ENCODE results near the gene DENND2A. TPM values are rescaled to one million over a fixed set of nuclear protein-coding genes. Genes with fewer than 3 reads are reported as not detected.

DENND2A gene
- total and polyA plus RNA-seq, 10 of the 15 experiments (the other 5 are each of a cell fraction or from before 2014, with no cell fraction given): 0.01 TPM; not detected in 9

- H2AFZ ChIP-seq (ENCODE audit: control insufficient read depth, low read depth, low read length): no peak overlapping the region
- no TSS peak for BruUV-seq (replicated peaks)
- 38% methylated on average over 7 of the region's 7 CpGs for WGBS (ENCODE audit: insufficient coverage, insufficient replicate concordance, low lambda C conversion rate, missing lambda C conversion rate)
- no peaks in the 10 kb centered on the region for H3K36me3 ChIP-seq (ENCODE audit: control insufficient read depth in 2 of 2, insufficient read depth in 2 of 2, low read length in 1 of 2)
- ATAC-seq: no peak
- intact Hi-C loops (cut with micrococcal nuclease; ENCODE audit: unreplicated experiment): no loop called here
- ChIA-PET SMC1A (ENCODE audit: uncharacterized antibody, unreplicated experiment) (no interaction called here), RAD21 (ENCODE audit: unreplicated experiment) (no interaction called here), POLR2A (interaction anchor here (0.6 kb wide), 1 partner anchor 49 kb away, joined by 4 read pairs; no protein-coding TSS in a partner anchor), CTCF (interaction anchor here (0.9 to 1.0 kb wide), 2 partner anchors 11 to 57 kb away, joined by 3 read pairs; no protein-coding TSS in a partner anchor)
- no peak overlapping the region for H3K27ac ChIP-seq (ENCODE audit: control insufficient read depth, insufficient read depth)
- FAIRE-seq: no peak
- no peak overlapping the region for H3K4me2 ChIP-seq (ENCODE audit: control insufficient read depth, insufficient read depth)
- DNase-seq (ENCODE audit: low read depth, low spot score): no peak
- H3K9ac ChIP-seq (ENCODE audit: control insufficient read depth, insufficient read depth, low read length): no peak overlapping the region
- TF ChIP-seq RAD51 (IDR thresholded peaks at IDR 0.05) (no peak), NFYA (IDR thresholded peaks at IDR 0.05; ENCODE audit: borderline replicate concordance, low read depth, low read length) (no peak), RBBP5 (conservative IDR thresholded peaks at IDR 0.05) (no peak), CEBPB (IDR thresholded peaks at IDR 0.05; ENCODE audit: borderline replicate concordance in 1 of 2, low read depth in 2 of 2, low read length in 2 of 2) (no peak), ZNF622 (IDR thresholded peaks at IDR 0.05) (no peak), CBFB (IDR thresholded peaks at IDR 0.05; ENCODE audit: low read depth) (no peak), NRF1 (conservative IDR thresholded peaks at IDR 0.05; ENCODE audit: low read depth, low read length) (no peak), BRCA1 (IDR thresholded peaks at IDR 0.05; ENCODE audit: low read depth, low read length) (no peak), ZNF384 (IDR thresholded peaks at IDR 0.05; ENCODE audit: borderline replicate concordance, low read depth, low read length) (no peak), RFX5 (IDR thresholded peaks at IDR 0.05; ENCODE audit: low read depth, low read length) (no peak), ZNF274 (IDR thresholded peaks at IDR 0.05; ENCODE audit: insufficient read depth, insufficient read length) (no peak), GABPA (IDR thresholded peaks at IDR 0.05; ENCODE audit: low read depth) (no peak), ETV6 (conservative IDR thresholded peaks at IDR 0.05 in 1 of 2, IDR thresholded peaks at IDR 0.05 in 1 of 2; ENCODE audit: borderline replicate concordance in 1 of 2, low read depth in 1 of 2) (no peak), PAX5 (IDR thresholded peaks at IDR 0.05; ENCODE audit: borderline replicate concordance, low read depth, low read length) (no peak)
- in situ Hi-C loops (cut with MboI): no loop called here
- H3K4me3 ChIP-seq: no peak overlapping the region
- no peaks in the 10 kb centered on the region; a peak in 1 of 4 replicates for H3K27me3 ChIP-seq (replicated peaks in 1 of 2; ENCODE audit: control insufficient read depth in 2 of 2, insufficient read depth in 2 of 2, low read length in 1 of 2)
- H3K4me1 ChIP-seq (ENCODE audit: control insufficient read depth, insufficient read depth, low read length): no peaks in the 10 kb centered on the region
- H3K79me2 ChIP-seq (ENCODE audit: control insufficient read depth, insufficient read depth, low read length): no peaks in the 10 kb centered on the region
- no peaks in the 10 kb centered on the region for H4K20me1 ChIP-seq (ENCODE audit: control insufficient read depth, insufficient read depth)
- no peaks in the 10 kb centered on the region for H3K9me3 ChIP-seq (replicated peaks; ENCODE audit: control insufficient read depth, insufficient read depth, low read length)
Observed at GRCh38 chr7:140596519-140597427, 43.8 kb downstream of the DENND2A start.

All from GM12878 (cell line).